Measurements from ENCODE around the gene TBC1D17.

DNA sequence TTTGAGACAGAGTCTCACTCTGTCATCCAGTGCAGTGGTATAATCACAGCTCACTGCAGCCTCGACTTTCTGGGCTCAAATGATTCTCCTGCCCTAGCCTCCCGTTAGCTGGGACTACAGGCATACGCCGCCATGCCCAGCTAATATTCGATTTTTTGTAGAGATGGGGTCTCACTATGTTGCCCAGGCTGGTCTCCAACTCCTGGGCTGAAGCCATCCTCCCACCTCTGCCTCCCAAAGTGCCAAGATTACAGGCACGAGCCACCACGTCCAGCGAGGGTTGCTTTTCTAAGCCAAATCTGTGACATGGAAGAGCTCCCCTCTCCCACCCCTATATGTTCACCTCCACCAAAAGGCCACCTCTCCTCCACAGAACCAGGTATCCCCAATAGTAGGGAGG, 40.6 kb downstream of the TBC1D17 start:
- no peak for TF ChIP-seq NFE2L2 (conservative IDR thresholded peaks at IDR 0.05; ENCODE audit: low read length)
- TF ChIP-seq, protein P1, sequence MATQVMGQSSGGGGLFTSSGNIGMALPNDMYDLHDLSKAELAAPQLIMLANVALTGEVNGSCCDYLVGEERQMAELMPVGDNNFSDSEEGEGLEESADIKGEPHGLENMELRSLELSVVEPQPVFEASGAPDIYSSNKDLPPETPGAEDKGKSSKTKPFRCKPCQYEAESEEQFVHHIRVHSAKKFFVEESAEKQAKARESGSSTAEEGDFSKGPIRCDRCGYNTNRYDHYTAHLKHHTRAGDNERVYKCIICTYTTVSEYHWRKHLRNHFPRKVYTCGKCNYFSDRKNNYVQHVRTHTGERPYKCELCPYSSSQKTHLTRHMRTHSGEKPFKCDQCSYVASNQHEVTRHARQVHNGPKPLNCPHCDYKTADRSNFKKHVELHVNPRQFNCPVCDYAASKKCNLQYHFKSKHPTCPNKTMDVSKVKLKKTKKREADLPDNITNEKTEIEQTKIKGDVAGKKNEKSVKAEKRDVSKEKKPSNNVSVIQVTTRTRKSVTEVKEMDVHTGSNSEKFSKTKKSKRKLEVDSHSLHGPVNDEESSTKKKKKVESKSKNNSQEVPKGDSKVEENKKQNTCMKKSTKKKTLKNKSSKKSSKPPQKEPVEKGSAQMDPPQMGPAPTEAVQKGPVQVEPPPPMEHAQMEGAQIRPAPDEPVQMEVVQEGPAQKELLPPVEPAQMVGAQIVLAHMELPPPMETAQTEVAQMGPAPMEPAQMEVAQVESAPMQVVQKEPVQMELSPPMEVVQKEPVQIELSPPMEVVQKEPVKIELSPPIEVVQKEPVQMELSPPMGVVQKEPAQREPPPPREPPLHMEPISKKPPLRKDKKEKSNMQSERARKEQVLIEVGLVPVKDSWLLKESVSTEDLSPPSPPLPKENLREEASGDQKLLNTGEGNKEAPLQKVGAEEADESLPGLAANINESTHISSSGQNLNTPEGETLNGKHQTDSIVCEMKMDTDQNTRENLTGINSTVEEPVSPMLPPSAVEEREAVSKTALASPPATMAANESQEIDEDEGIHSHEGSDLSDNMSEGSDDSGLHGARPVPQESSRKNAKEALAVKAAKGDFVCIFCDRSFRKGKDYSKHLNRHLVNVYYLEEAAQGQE (IDR thresholded peaks at IDR 0.05): no peak
- TF ChIP-seq, protein P2, sequence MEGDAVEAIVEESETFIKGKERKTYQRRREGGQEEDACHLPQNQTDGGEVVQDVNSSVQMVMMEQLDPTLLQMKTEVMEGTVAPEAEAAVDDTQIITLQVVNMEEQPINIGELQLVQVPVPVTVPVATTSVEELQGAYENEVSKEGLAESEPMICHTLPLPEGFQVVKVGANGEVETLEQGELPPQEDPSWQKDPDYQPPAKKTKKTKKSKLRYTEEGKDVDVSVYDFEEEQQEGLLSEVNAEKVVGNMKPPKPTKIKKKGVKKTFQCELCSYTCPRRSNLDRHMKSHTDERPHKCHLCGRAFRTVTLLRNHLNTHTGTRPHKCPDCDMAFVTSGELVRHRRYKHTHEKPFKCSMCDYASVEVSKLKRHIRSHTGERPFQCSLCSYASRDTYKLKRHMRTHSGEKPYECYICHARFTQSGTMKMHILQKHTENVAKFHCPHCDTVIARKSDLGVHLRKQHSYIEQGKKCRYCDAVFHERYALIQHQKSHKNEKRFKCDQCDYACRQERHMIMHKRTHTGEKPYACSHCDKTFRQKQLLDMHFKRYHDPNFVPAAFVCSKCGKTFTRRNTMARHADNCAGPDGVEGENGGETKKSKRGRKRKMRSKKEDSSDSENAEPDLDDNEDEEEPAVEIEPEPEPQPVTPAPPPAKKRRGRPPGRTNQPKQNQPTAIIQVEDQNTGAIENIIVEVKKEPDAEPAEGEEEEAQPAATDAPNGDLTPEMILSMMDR (IDR thresholded peaks at IDR 0.05): no peak

Data from A549 (cell line).